MM.1S (cell line): ENCODE measurements around the gene PPP6R1.

Experiments
- DNase-seq: peaks from one replicate; pipeline ENCODE4 v3.0.0-alpha.2; 2015
- H2AFZ ChIP-seq: fragments of 300-600 bp; sonication (generic); 2 replicates; pipeline ENCODE4 v1.6.0; 2016; ENCODE audit warnings: antibody characterized with exemption, low read length
- H3F3A ChIP-seq: fragments of 300-600 bp; sonication (generic); 2 replicates; pipeline ENCODE4 v1.6.1; 2016; ENCODE audit warnings: mild to moderate bottlenecking, antibody characterized with exemption, low read length, moderate library complexity, mixed read lengths; ENCODE audit not compliant: insufficient read depth
- H3K27ac ChIP-seq: fragments of 300-600 bp; sonication (generic); 2 replicates; pipeline ENCODE4 v1.5.1; 2016; ENCODE audit warnings: mild to moderate bottlenecking, low read length
- H3K27me3 ChIP-seq: fragments of 300-600 bp; sonication (generic); replicated peaks from 2 replicates; pipeline ENCODE4 v1.6.0; 2016; ENCODE audit warnings: low read length; ENCODE audit not compliant: insufficient read depth
- H3K36me3 ChIP-seq: fragments of 300-600 bp; sonication (generic); replicated peaks from 2 replicates; pipeline ENCODE4 v1.6.1; 2016; ENCODE audit warnings: mild to moderate bottlenecking, low read length, mixed read lengths; ENCODE audit not compliant: insufficient read depth
- H3K4me1 ChIP-seq: fragments of 300-600 bp; sonication (generic); 2 replicates; pipeline ENCODE4 v1.6.1; 2016; ENCODE audit warnings: low read length, mixed read lengths
- H3K4me2 ChIP-seq: fragments of 300-600 bp; sonication (generic); 2 replicates; pipeline ENCODE4 v1.6.0; 2016; ENCODE audit warnings: low read depth, low read length
- H3K4me3 ChIP-seq: fragments of 300-600 bp; sonication (generic); 2 replicates; pipeline ENCODE4 v1.5.1; 2016; ENCODE audit warnings: low read length, mixed read lengths
- H3K79me2 ChIP-seq: fragments of 300-600 bp; sonication (generic); 2 replicates; pipeline ENCODE4 v1.6.1; 2016; ENCODE audit warnings: mixed run types, low read length, mixed read lengths
- H3K9ac ChIP-seq: fragments of 300-600 bp; sonication (generic); 2 replicates; pipeline ENCODE4 v1.6.1; 2016; ENCODE audit warnings: low read length, mixed read lengths
- H3K9me2 ChIP-seq: fragments of 300-600 bp; sonication (generic); replicated peaks from 2 replicates; pipeline ENCODE4 v1.6.1; 2016; ENCODE audit warnings: mild to moderate bottlenecking, low read length, mixed read lengths; ENCODE audit not compliant: insufficient read depth
- H3K9me3 ChIP-seq: fragments of 300-600 bp; sonication (generic); replicated peaks from 2 replicates; pipeline ENCODE4 v1.6.1; 2016; ENCODE audit warnings: mild to moderate bottlenecking, low read length, mixed read lengths; ENCODE audit not compliant: insufficient read depth
- H4K20me1 ChIP-seq: fragments of 300-600 bp; sonication (generic); 2 replicates; pipeline ENCODE4 v1.6.1; 2016; ENCODE audit warnings: mild to moderate bottlenecking, low read length, moderate library complexity, mixed read lengths; ENCODE audit not compliant: insufficient read depth
- CTCF ChIP-seq: fragments of 300-600 bp; sonication (generic); IDR thresholded peaks from 2 replicates; pipeline ENCODE4 v1.5.1; 2016; ENCODE audit warnings: antibody characterized with exemption, low read length, mixed read lengths
- EZH2 ChIP-seq: fragments of 300-600 bp; sonication (generic); optimal IDR thresholded peaks from 2 replicates; pipeline ENCODE3; 2017; ENCODE audit warnings: low read depth, mild to moderate bottlenecking, antibody characterized with exemption, low read length, mixed read lengths
- EZH2phosphoT487 ChIP-seq: fragments of 300-600 bp; sonication (generic); IDR thresholded peaks from 2 replicates; pipeline ENCODE4 v1.6.1; 2018; ENCODE audit warnings: antibody characterized with exemption, low read length

PPP6R1 gene

GRCh38 chr19:55199620-55200204 is 59.1 kb downstream of the PPP6R1 start:
- H3K36me3 ChIP-seq, result no peaks in the 10 kb centered on the region
- H3K27me3 ChIP-seq, result peaks cover 89% of the 10 kb centered on the region
- H2AFZ ChIP-seq, result no peak overlapping the region
- H3K9me3 ChIP-seq, result no peaks in the 10 kb centered on the region
- TF ChIP-seq EZH2, result no peak
- TF ChIP-seq CTCF, result no peak
- no peak for TF ChIP-seq EZH2phosphoT487
- H3F3A ChIP-seq, result no peaks in the 10 kb centered on the region
- DNase-seq, result no peak
- no peaks in the 10 kb centered on the region for H3K79me2 ChIP-seq
- H4K20me1 ChIP-seq, result no peaks in the 10 kb centered on the region
- H3K9ac ChIP-seq, result no peak overlapping the region
- no peak overlapping the region for H3K4me2 ChIP-seq
- H3K27ac ChIP-seq, result no peak overlapping the region
- no peaks in the 10 kb centered on the region for H3K4me1 ChIP-seq
- H3K4me3 ChIP-seq, result no peak overlapping the region
- H3K9me2 ChIP-seq, result no peaks in the 10 kb centered on the region

GRCh38 chr19:55198651-55199050 is 60.2 kb downstream of the PPP6R1 start:
- H3K36me3 ChIP-seq, result no peaks in the 10 kb centered on the region

GRCh38 chr19:55197528-55197927 is 61.3 kb downstream of the PPP6R1 start:
- Histone ChIP-seq H3F3A (no peaks in the 10 kb centered on the region), H4K20me1 (no peaks in the 10 kb centered on the region), H3K4me3 (no peak overlapping the region), H3K79me2 (no peaks in the 10 kb centered on the region), H3K27me3 (peaks cover 96% of the 10 kb centered on the region), H2AFZ (no peak overlapping the region), H3K36me3 (no peaks in the 10 kb centered on the region), H3K9me2 (no peaks in the 10 kb centered on the region), H3K9ac (no peak overlapping the region), H3K27ac (no peak overlapping the region), H3K4me1 (no peaks in the 10 kb centered on the region), H3K9me3 (no peaks in the 10 kb centered on the region), H3K4me2 (no peak overlapping the region)
- TF ChIP-seq EZH2phosphoT487, result no peak
- TF ChIP-seq EZH2, result no peak
- no peak for DNase-seq

More at GRCh38 chr19:55198651-55199050, 60.2 kb downstream of the PPP6R1 start:
- no peaks in the 10 kb centered on the region for H3F3A ChIP-seq
- no peak overlapping the region for H2AFZ ChIP-seq
- H3K4me1 ChIP-seq, result no peaks in the 10 kb centered on the region
- no peak for DNase-seq
- no peaks in the 10 kb centered on the region for H3K79me2 ChIP-seq
- no peaks in the 10 kb centered on the region for H3K9me2 ChIP-seq
- H4K20me1 ChIP-seq, result no peaks in the 10 kb centered on the region
- H3K9ac ChIP-seq, result no peak overlapping the region
- TF ChIP-seq EZH2 (no peak), CTCF (no peak), EZH2phosphoT487 (no peak)
- H3K27me3 ChIP-seq, result peaks cover 89% of the 10 kb centered on the region
- no peaks in the 10 kb centered on the region for H3K9me3 ChIP-seq
- H3K4me2 ChIP-seq, result no peak overlapping the region
- no peak overlapping the region for H3K4me3 ChIP-seq
- H3K27ac ChIP-seq, result no peak overlapping the region

- no peaks in the 10 kb centered on the region for H3K9me2 ChIP-seq
- DNase-seq, result no peak
- H3K4me2 ChIP-seq, result no peak overlapping the region
- TF ChIP-seq EZH2, result no peak
- TF ChIP-seq CTCF, result no peak
- no peak for TF ChIP-seq EZH2phosphoT487
- H3F3A ChIP-seq, result no peaks in the 10 kb centered on the region
- peaks cover 97% of the 10 kb centered on the region for H3K27me3 ChIP-seq
- H3K9me3 ChIP-seq, result no peaks in the 10 kb centered on the region
- no peak overlapping the region for H3K4me3 ChIP-seq
- no peaks in the 10 kb centered on the region for H3K79me2 ChIP-seq
- no peaks in the 10 kb centered on the region for H4K20me1 ChIP-seq
- H3K27ac ChIP-seq, result no peak overlapping the region
- H3K36me3 ChIP-seq, result no peaks in the 10 kb centered on the region
- no peak overlapping the region for H2AFZ ChIP-seq
- H3K4me1 ChIP-seq, result no peaks in the 10 kb centered on the region
- H3K9ac ChIP-seq, result no peak overlapping the region
These were observed 62.0 kb downstream of the PPP6R1 start for GRCh38 chr19:55196803-55197202.
